GM21619 (cell line): ENCODE results near the gene ANKRD29.

Experiments
- ATAC-seq: cut with Tn5 transposase; IDR thresholded peaks from one replicate; pipeline ENCODE4 v1.9.1; 2021; ENCODE audit not compliant: unreplicated experiment

ANKRD29 gene

GRCh38 chr18:23684515-23685197 is 21.9 kb upstream of the ANKRD29 start:
- no peak for ATAC-seq

DNA sequence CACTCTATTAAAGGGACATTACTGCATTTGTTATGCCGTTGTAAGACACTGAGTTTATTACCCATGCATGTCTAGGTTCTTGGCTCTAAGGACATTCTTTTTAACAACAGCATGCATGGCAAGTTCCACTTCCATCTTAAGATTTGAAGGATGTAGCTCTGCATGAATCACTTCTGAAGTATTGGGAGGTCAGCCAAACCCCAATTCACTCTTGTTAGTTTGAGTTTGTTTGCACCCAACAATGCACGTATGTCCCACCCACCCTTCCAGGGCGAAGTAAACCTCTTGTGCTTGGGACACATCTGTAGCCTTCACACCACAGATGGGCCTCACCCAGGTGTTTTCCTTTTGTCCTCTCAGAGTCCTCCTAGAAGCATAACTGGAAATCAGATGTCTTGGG is 21.0 kb upstream of the ANKRD29 start:
- no peak for ATAC-seq

- ATAC-seq, result no peak
These were observed 20.4 kb upstream of the ANKRD29 start for GRCh38 chr18:23683155-23683554.

DNA sequence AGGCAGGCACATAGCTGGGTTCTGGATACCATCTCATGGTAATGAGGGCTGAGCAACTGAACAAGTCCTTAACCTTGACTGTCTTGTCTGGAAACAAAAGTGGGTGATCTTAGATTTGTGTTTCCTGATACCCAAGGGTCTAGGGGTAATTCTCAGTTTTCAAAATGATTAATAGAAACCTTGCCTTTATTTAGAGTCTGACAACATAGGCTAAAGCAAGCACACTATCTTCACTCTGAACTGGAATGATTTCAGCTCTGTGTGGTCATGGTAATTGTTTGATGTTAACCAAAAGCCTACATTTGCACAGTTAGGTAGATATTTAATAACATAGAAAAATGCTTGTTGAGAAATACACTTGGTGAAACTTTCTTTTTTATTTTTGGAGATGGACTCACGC is 19.8 kb upstream of the ANKRD29 start:
- ATAC-seq, result no peak

GRCh38 chr18:23682045-23682444 is 19.3 kb upstream of the ANKRD29 start:
- ATAC-seq, result no peak

DNA sequence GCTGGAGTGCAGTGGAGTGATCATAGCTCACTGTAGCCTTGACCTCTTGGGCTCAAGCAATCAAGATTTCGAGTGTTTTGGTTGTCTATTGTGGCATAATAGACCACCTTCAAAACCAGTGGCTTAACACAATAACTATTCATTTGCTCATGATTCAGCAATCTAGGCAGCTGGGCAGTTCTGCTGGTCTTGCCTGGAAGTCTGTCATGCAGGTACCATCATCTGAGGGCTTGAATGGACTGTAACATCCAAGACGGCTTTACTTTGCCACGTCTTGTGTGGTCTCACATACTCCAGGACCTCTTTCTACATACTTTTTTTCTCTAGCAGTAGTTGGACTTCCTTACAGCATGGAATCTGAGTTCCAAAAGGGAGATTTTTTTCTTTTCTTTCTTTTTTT is 13.2 kb upstream of the ANKRD29 start:
- ATAC-seq, result no peak

DNA sequence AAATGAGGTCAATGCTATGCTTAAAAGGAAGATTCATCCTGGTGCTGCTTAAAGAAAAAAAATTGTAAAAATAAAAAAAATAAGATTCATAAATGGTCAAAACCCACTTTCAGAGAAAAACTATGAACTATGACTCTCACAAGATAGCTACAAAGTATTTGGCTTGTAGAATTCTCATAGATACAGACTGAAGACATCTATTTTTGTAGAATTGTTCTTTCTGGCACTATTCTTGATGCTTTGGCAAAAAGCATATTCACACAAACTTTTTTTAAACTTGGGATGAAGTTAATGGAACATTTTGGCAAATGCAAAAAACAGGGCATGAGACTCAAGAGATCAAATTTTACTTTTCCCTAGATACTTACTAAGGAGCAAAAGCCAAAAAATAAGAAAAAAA is 12.5 kb upstream of the ANKRD29 start:
- ATAC-seq, result no peak

GRCh38 chr18:23673725-23674124 is 11.0 kb upstream of the ANKRD29 start:
- ATAC-seq, result no peak

DNA sequence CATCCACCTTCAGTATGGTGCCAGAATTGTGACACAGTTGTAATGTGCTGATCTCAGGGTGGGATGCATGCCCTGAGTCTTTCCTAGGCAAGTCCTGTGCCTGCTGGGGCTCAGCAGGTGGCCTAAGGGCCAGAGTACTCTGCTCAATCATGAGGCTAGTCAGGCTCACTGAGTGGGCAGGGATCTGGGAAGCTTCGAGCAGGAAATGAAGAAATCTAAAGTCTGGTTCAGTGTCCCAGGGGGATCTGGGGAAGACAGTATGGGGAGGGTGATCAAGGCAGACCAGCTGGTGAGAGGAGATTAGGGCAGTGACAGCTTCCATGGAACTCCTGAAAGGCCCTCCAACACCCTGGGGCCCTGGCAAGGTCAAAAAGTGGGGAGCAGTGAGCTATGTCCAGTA is 8.9 kb upstream of the ANKRD29 start:
- ATAC-seq, result no peak

GRCh38 chr18:23669804-23670405 is 7.2 kb upstream of the ANKRD29 start:
- no peak for ATAC-seq

GRCh38 chr18:23669202-23669766 is 6.6 kb upstream of the ANKRD29 start:
- ATAC-seq, result no peak

DNA sequence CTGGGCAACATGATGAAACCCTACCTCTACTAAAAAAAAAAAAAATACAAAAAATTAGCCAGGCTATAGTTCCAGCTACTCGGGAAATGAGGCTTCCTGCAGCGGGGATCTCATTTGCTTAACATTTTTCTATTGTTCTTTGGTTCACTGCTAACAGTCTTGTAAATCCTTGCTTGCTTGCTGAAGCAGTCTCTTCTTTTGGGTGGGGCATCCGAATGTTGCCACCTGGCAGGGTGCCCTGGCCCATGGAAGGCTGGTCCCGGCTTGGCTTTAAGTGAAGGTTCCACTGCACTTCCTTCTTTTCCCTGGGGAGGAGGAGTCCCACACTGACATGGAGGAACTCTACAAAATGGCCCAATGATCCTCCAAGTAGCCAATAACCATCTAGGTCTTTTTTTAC is 6.0 kb upstream of the ANKRD29 start:
- no peak for ATAC-seq

DNA sequence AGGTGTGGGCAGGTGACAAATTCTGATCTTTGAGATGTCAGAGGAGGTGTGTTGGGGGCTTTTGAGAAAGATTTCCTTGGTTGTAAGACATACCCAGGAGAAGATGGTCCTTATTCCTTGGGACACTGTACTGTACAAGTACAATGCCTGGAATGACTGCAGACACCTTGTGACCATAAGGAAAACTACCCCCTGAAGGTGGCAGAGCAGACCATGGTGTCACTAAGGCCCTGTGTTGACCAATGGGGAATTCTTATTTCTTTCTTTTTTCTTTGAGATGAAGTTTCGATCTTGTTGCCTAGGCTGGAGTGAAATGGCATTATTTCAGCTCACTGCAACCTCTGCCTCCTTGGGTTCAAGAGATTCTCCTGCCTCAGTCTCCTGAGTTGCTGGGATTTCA is 4.4 kb upstream of the ANKRD29 start:
- ATAC-seq, result no peak

DNA sequence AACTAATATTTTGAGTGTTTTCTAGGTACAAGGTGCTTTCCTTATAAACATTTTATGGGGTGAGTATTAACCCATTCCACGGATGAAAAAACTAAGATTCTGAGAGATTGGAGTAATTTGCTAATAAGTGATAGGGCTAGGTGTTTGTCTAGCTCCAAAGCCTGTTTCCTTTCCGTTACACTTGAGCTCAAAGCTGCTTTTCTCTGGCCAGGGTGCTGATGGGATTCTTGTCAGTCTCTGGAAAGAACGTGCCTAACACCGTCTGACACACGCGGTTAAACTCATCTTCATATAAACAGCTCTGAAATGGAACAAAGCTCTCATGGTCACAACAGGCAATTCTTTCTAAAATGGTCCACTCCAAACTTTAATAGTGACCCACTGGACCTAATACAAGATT is 2.0 kb upstream of the ANKRD29 start:
- no peak for ATAC-seq

DNA sequence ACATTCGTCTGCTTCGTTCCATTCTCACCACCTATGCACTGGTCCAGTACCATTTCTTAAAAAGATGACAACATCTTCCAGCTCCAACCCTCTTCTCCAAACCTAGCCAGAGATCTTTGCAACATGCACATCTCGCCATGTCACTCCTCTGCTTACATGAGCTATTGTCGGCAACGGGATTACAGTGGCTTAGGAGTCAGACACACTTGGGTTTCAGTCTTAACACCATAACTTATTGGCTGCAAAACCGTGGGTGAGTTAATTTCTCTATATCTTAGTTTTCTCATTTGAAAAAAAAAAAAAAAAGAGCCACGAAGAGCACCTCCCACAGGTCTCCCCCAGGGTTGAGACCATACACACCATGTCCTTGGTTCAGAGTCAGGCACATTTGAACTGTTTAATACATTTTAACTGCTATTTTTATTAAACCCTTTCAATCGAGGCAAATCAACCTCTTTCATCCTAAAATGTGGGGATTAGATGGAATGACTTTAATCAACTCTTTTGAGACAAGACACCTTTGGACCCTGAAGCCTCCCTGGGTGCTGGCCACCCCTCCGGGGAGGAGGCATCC is 889 bp downstream of the ANKRD29 start:
- ATAC-seq, result no peak

GRCh38 chr18:23658285-23658684 is 4.4 kb downstream of the ANKRD29 start:
- ATAC-seq, result no peak

GRCh38 chr18:23652232-23652631 is 10.5 kb downstream of the ANKRD29 start:
- no peak for ATAC-seq

DNA sequence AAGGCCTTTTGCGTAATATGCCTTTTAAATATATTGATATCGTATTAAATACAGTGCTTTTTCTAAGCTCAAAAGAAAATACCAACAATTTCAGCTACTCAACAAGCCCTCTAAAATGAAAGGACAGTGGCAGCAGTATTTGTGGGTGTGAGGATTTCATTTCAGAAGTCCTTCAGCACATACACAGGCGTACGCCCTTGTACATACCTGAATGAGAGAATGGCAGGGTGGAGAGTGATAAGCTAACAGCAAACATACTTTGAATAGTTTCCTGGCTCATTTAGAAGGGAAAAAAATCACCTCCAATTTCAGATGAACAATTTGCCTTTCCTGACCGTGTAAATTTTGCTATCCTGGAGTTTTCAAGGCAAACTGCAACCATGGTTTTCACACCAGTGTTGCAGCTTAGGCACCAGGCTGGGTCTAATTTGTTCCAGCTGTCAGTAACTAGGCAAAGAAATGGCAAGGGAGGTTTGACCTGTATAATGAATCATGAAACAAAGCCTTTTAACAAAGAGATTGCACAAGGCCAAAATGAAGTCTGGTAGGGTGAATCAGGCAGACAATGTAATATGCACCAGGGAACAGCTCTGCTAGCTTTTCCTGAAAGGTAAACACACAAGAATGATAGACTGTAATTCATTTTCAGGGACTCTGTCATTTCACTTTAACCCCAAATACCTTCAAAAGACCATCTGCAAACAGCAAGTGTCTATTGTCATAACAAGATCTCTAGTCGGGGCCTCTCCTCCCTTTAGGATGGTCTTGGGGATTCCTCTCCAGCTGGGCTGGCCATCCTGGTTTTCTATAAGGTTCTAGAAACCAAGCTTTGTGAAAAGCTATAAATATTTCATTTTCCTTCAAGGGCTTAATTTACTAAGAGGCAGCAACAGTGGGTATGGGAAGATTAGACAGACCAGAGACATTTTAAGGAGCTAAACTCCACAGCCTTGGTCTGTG is 11.5 kb downstream of the ANKRD29 start:
- ATAC-seq, result no peak

DNA sequence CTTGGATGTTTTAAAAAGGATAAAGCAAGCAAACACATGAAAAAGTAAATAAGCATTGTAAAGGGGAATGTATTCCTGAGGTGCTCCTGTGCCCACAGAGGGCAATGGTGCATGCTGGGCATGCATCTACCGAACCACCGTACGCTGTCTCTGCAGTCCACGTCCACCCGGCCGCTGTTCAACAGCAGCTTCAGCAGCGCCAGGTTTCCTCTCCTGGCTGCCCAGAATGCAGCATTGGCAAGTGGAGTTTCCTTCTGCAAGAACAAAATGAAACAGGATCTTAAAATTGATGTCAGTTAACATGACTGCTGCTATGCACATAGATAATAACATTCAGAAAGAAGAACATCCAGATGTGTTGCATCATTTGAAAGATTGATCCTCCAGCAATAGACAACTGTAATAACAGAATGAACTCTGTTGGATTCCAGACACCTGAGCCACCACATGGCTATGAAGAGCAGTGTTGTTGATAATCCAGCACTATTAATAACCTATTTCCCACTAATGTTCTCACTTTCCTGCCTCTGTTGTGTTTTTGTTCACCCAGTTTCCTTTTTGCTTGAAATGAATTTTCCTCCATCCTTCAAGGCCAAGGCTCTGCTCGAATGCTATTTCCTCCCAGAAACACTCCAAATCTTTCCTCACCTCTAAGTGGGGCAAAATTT is 13.6 kb downstream of the ANKRD29 start:
- ATAC-seq, result no peak

DNA sequence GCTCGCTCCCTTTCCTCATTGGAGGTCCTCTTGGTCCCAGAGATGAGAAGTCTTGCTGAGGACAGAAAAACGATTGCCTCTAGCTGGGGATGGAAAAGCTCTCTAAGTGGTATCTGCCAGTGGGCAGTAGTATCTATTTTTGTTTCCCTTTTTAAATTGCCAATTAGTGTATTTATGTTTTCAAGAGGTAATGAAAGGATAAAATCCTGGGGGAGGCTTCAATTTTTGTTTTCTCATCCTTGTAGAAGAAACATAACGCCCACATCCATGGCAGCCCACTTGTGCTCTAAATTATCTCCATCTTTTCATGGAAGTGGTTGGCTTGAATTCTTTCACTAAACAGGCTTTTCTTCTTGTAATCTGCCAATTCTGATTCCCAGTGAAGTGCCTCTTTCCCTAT is 14.3 kb downstream of the ANKRD29 start:
- no peak for ATAC-seq

DNA sequence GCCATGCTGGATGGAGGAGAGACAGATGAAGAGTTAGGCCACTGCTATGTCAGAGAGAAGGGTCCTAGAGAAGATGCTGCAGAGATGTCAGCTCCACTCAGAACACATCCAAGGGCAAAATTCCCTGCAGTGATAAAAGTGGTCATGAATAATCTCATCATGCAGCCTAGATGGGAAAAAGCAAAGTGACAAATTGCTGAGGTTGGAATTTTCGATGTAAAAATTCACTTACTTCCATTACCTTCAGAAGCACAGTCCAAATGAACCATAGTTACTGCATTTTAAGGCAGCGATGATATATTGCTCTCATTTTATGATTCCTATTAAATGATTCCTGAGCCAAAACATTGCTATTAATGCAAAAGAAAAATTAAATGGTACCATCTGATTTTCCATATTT is 16.4 kb downstream of the ANKRD29 start:
- no peak for ATAC-seq
